Stimulated activated CD4-positive, alpha-beta T cell treated with anti-CD3 and anti-CD28 coated beads, Interleukin-4, amount 100 ng/mL, for 4 hours (primary cell): ENCODE results near the gene MYO18A.

Source experiments
- DNase-seq, 2 experiments: peaks; one replicate each; pipeline ENCODE4 v3.0.0-alpha.2; 2020

The MYO18A gene

DNA sequence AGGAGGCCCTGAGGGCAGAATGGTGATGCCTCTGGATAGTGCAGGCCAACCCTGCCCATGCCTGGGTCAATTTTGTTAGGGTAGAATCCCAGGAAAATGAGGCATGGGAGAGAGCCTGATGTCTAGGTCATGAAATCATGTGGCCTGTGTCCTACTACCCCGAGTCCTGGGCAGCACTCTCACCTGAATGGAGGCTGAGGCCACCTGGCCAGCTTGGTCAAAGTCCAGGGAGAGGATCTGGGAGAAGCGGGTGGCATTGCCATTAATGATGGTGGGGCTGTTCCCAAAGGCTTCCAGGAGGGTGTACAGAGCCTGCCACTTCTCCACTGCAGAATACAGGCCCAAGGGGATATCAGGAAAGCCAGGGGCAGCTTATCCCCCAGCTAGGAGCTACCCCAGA is 59.8 kb downstream of the MYO18A start:
- DNase-seq = no peak

DNA sequence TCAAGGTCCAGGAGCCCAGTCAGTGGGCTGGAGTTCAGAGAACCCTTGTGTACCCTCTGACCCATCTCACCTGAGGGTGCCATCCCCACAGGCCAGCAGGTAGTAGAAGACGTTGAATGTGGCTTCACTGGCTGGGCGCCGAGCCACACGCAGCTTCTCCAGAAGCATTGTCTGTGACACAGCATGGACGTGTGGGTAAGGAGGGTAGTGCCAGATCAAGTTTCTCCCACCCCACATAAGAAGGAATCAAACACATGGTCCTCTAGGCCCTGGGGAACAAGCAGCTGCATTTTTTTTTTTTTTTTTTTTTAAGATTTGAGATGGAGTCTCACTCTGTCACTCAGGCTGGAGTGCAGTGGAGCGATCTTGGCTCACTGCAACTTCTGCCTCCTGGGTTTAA is 60.9 kb downstream of the MYO18A start:
- no peak for DNase-seq

DNA sequence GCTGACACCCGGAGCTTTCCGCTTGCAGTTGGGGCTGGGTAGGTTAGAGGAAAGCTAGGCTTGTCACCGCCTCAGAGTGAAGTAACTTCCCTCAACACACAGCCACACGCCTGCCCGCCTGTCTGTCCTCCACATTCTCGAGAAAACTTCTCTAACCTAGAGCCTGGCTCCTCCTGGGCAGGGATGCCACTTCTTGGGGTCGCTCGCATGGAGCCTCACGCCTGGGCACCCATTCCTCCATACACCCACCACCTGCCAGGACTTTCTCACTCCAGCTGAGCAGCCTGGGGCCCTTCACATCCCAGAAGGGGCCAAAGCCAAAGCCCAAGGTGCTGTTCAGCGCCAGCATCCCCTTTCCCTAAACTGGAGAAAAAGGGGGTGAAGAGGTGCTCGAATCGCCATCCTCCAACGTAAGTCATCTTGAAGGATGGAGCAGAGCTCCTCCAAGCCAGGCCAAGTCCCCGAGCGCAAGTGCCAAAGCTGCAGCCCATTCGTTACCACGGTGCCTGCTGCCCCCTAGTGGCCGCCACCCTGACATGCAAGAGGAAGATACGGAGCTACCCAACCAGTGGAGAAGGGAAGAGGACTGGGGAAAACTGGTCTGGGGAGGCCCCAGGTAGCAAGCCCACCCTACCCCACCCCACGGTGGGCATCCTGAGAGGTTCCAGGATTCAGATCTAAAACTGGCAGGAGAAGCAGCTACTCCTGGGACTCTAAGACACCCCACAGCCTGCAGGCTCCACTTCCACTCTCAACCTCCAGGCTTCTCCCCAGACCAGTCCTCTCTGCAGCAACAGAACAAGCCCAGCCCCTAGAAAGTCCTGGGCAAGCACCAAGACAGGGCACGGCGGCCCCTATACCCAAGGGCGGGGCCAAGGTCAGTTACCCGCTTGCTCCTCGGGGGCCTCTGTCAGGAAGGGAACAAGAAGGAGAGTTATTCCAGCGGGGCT is 63.1 kb downstream of the MYO18A start:
- DNase-seq = peak; percentile 63 to 76

DNA sequence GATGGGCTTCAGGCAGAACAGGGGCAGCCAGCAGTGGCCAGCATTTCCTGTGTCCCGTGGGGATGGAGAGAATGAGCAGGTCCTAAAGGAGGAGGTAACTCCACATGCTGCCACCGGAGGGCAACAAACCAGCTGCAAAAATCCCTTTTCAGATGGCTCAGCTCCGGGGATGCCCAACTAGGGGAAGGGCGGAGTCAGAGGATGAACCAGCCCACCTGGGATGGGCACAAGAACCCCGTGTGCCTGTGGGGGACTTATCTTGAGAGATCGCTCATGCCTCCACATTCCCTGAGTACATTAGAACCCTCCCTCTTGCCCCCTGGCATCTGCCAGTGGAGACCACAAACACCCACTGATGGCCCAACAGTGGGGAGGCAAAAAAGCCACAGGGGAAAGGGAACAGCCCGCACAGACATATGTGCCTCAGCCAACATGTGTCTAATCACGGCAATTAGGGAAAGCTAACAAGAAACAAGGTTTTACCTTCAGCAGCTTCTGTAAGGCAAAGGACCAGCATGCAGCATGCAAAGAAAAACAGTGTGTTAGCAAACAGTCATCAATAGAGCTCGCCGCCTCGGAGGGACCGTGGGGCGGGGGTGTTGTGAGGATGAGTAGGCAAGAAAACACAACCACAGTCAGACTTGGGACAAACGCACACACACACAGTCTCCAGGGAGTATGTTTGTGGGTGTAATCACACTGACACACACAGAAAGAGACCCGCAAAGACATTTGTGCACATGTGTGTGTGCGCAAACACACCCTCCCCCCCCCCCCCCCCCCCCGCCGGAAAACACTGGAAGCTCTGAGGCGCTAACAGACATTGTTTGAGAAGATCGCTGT is 64.0 kb downstream of the MYO18A start:
- DNase-seq = peak; percentile 21 to 38

DNA sequence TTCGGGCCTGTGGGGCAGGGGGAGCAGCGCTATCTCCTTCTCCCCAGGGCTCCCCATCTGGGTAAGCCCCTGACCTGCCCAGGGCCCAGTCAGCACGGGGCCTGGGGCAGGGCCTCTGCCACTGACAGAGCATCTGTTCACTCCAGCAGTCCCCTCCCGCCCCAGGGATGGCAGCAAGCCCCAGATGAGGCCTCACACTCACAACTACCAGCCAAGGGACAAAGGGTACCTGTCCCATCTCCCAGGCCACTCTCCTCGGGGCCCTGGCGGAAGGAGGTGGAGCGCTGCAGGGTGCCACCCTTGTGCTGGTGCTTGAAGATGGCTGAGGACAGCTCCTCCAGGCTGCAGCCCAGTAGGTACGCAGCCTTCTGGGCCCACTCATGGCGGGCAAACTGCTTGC is 64.8 kb downstream of the MYO18A start:
- DNase-seq = no peak

DNA sequence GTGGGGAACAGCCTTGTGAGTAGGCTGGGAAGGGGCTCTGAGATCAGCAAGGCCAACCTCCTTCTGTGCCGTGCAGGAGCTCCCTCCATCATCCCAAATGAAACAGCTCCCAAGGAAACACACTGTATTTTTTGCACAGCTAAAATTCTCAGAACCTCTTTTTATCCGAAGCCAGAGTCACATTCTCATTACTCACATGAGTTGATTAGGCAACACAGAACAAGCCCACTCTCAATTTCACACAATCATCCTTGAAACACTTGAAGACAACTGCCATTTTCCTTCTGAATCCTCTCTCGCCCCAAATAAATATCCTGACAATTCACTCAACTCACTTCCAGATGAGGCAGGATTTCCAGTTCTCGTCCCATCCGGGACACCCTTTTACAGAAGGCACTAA is 66.1 kb downstream of the MYO18A start:
- DNase-seq = no peak

DNA sequence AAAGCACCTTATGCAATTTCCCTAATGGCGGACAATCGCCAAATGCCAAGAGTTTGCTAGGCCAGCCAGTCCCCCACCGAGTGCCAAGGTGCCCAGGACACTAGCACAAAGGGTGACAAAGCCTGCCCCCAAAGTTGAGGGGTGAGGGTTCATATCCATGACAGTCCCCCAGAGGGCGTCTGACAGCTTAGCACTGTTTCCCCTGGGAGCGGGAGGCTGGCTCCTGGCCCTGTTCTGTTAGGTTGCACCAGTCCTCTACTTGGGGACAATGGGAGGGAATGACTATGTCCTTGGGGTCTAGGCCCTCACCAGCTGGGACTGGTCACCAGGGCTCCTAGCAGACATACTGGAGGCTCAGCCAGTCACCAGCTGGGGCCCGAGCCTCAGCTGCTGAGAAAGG is 66.9 kb downstream of the MYO18A start:
- DNase-seq = no peak

DNA sequence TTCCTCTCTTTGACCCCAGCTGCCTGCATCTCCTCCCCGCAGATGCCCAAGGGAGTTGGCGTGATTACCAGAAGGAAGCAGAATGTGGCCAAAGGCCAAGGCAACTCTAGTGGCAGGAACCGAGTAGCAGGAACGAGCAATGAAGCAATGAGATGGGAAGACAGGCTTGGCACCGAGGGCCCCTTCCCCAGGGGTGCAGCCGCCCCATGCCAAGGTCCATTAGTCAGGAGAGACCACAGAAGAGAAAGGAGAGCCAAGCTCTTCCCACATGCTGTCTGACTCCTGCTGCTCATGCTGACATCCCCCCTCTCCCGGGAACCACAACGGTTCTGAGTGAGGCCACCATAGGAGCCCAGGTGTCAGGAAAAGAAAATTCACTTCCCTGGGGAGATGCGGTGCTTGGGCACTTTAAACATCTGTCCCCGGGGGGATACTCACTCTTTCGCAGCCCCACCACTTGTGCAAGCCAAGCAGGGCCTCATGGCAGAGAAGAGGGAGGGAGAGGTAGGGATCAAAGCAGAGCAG is 67.4 kb downstream of the MYO18A start:
- DNase-seq = no peak

DNA sequence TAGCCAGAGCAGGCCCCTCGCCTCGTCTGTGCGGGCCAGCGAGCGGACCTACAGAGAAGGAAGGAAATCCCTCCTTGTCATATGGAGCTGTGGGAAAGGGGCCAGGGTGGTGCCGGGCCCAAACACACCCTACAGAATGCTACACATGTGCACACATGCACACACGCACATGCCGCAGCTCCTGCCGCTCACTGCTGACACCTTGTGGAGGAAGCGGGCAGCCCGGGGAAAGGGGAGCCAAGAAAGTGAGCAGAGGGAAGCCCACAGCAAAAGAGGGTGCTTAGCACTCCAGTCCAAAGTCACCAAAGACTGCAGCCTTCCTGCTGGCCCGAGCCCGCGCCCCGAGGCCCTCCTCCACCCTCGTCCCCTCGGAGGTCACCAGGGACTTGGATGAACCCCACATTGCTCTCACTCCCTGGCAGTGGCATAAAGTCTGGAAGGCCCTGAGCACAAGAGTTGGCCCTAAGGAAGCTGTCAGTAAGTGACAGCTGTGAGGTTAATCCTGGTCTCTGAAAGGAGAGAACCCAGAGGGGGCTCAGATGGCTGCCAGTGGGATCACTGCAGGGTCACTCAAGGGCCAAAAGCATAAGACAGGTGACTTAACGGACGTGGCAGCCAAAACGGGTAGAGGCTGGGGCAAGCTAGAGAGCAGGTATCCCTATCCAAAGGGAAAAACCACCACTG is 68.2 kb downstream of the MYO18A start:
- peak; percentile 62 to 80 for DNase-seq

DNA sequence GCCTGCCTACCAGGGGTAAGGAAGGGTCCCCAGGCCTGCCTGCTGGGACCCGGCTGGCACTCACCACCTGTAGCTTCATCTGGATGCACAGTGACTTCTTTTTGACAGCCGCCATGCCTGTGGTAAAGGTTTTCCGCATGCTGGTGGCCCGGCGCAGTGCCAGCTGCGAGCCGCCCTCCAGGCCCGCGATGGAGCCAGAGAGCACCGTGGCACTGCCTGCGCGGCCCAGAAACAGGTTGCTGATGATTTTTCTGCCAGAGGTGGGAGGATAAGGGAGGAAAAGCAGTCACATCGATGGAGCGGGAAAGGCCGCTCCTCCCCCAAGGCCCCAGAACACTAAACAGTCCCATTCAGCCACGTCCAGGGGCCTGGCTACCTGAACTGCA is 69.8 kb downstream of the MYO18A start:
- no peak for DNase-seq

DNA sequence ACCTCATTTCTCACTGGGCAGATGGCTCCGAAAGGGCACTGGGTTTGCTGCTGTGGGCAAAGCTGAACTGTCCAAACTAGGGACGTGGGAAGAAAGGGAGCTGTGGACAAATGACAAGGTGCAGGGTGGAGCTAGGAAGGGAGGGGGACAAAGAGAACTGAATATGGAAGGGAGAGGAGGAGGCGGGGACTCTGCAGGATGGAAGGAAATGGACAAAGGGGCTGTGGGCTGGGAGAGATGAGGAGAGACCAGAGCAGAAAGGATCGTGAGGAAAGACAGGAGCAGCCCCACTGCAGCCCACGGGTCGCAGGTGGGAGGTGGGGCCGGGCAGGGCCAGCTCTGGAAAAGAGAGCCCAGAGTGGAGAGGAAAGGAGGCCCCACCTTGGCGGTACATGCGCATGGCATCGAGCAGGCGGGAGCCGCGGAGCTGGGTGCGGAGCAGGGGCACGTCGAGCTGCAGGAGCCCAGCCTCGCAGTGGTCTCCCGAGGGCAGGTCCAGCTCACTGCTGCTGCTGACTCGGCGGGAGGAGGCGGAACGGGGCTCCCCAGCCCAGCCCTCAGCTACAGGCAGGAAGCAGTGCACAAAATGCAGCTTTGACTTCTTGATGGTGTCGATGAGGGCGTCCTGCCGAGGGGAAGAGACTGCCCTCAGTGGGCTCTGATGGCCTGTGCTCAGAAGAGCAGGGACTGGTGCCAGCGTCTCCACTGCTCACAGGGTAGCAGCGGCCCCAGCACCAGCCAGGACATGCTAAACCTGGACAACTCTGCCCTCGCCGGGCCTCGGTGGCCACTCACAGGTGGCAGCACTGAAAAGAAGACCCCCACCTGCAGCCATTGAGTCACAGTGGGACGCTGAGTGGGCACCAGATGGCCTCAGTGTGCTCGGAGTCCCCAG is 70.5 kb downstream of the MYO18A start:
- DNase-seq = no peak

DNA sequence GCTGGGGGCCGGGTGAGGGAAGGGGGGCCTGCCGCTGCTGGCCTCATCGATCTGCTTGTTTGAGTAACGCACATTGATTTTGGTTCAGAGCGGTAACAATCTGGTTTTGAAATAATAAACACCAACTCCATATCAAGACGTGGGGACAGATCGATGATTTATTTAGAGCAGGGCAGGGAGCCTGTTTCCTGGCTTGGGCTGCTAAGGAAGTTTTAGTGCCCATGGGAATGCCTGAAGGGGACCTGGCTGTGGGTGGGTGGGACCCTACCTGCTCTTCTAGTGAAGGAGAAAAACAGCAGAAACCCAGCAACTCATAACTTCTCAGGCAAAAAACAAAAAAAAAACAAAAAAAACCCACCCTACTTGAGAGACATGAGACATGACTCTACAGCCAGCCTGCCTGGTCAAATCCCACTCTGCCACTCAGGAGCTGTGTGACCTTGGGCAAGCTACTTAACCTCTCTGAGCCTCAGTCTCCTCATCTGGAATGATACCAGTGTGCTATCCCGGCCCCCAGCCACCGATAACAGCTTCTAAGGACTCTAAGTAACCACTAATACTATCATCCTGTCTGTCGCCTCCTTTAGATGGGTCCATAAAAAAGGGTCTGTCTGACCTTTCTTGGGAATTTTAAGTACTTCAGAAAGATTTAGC is 71.2 kb downstream of the MYO18A start:
- DNase-seq = no peak

DNA sequence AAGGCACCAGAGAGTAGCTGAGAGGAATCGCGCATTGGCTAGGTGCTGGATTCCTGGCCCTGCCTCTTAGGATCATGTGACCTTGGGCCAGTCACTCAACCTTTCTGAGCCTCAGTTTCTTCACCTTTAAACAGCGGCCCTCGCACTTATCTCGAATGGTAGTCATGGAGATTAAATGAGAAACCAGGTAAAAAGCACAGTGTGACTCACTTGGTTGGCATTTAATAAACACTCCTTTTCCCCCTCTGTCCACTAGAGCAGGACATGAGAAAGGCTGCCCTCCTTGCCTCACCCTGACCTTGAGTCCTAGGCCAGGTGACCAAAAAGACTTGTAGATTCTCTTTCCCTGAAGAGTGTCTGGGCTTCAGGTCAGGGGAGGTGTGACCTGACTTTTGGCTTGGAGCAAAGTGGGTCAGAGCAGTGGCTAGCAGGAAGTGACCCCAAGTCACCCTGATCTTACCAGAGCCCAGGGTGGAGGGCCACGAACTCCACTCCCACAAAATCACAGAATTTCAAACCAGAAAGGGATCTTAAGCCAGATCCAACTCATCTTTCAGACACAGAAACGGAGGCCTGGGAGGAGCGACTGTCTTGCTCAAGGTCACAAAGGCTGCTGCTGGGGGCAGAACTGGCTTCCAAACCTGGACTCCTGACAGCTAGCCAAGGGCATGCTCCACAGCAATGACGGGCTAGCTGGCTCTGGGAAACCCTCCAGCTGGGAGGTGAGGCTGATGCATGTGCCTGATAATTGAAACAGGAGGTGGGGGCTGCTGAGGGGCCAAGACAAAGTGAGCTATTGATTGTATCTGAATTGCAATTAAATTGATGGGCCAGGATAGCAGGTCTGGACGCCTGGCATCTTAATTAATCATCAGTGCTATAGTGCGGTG is 72.0 kb downstream of the MYO18A start:
- DNase-seq = no peak

DNA sequence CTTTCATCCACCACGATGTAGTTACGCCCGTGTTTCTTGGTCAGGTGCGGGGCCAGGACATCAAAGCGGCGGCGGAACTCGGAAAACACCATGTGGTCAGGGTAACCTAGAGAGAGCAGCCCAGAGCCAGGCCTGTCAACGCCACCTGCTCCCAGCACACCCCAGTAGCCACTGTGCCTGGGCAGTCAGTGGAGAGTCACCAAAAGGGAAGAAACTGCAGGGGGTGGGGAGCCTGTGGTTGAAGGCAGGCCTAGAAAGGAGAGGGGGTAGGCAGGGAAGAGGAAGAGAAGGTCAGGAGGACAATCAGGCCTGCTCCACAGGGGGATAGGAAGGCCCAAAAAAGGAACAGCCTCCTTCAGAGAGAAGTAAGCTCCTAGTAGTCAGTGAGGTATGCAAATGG is 73.1 kb downstream of the MYO18A start:
- no peak for DNase-seq

DNA sequence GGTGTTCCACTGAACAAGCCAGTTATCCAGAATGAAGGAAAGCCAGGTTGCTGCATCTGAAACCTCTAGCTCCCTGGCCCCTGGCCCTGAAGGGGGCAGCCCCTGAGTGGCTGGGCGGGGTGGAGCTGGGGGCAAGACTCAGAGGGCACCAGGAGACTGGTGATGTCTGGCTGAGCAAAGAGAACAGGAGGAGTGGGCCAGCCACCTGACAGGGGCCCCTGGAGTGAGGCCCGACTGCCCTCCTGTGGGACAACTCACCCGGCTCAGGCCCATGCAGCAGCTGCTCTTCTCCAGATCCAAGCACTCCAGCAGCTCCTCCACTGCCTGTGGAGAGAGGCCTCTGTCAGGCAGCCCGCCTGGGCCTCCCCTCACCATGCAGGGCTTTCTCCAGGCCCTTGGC is 76.9 kb downstream of the MYO18A start:
- no peak for DNase-seq

DNA sequence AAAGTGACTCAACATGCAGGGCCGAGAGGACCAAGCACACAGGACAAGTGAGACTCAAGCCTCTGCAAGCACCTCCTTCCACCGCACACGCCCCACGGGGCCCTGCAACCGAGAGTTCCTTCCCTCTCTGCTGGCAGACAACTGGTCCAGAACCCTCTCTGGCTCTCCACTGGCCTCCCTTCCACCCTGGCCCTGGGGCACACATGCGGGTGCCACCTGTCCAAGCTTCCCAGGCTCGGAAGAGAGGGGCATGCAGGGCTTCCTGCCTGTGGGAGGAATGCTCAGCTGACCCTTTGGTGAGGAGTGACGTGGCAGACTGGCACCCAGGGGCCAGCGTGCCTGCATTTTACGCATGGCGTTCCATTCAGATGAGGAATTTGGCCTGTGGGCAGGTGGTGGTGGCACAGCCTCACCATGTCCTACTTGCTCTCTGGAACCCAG is 77.4 kb downstream of the MYO18A start:
- no peak for DNase-seq

DNA sequence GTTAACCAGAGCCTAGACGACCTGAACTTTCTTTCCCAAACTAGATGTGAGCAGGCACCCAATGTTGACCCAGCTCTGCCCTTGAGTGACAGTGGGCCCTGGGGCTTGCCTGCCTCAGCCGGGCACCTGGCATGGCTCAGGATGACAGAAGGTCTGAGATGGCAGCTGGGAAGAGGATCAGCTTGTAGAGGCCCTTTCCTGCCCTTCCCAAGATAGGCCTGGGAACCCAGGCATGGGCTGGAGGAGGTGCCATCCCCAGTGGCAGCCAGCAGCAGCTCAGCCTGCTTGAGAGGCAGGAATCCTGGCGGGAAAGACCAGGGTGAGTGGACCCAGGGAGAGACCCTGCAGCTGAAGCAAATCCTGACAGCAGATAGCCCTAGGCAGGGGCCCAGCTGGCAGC is 78.2 kb downstream of the MYO18A start:
- DNase-seq = no peak

DNA sequence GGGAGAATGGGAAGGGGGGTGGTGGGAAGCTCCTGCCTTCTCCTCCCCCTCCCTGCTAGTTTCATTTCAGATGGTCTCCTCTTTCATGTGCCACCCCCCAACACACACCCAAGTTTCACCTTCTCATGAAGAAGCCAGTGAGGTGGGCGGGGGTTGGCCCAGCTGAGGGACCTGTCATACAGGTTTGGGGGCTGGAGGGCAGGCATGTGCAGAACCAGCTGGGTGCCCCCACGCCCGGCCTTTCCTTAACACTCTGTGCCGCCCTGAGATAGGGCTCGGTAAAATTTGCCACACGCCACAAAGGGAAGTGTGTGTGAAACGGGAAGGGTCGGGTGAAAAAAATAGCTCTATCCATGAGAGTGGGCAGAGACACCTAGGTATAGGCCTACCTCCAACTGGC is 79.9 kb downstream of the MYO18A start:
- DNase-seq = no peak

DNA sequence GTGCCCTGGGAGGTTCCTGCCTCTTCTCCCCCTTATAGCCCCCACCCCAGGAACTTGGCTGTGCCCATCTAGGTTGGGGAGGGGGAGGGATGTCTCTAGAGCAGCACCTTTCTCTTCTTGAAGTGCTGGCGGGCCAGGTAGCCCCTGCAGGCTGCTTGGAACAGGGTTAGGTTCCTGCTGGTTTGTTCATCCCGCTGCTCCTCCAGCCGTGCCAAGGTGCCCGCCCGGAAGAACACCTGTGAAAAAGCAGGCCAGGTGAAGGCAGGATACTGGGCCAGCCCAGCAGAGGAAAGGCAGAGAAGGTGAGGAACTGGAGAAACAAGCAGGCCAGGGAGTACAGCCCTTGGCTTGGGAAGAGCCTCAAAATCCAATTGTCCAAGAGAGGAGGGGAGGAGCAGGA is 80.7 kb downstream of the MYO18A start:
- no peak for DNase-seq

DNA sequence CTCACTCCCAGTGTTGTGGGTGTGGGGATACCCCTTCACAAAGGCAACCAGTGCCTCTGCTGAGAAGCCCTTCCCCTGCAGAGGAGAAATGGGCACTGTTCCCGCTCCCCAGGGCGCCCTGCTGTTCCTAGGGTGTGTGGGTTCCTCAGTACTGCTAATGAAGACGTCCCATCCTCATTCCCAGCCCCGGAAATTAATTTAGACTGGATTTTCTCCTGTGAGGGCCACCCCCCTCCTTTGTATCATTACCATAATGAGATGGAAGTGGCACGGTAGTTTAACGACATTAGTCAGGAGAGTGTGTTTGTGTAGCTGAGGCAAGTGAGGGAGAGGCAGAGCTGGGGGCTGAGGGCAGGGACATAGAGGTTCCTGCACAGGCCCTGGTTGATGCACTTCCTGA is 84.1 kb downstream of the MYO18A start:
- no peak for DNase-seq
